Non-pigmented ciliary epithelial cell (primary cell): ENCODE measurements around the gene EQTN.
A peak's percentile ranks its signal among the peaks of the same experiment; 100 is the strongest.

ENCODE experiments used
- DNase-seq: peaks from one replicate; pipeline ENCODE4 v3.0.0-alpha.2; 2010; ENCODE audit warnings: low read depth

Gene EQTN

DNA sequence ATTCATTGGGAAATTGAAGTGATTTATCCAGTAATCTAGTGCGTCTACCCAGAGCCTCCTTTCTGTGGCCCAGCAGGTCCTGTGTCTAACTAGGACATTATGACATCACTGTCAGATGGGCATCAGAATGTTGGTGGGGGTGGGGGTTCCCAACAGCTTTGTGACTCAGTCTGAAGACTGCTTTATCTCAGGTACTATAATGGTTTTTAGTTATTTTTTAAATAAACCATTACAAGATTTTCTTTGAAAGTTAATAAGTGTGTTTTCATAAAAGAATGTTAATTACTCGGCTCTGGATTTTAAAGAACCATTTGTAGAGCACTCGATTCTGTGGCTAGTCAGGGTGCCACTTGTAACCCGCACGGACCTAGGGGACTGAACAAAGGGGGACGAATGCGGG lies at the start of gene EQTN:
TSS of gene EQTN (minus strand) at position 101 of the 400 bp plus-strand sequence. CDS start at position 6, 95 bp downstream.
- no peak for DNase-seq

GRCh38 chr9:27344776-27345175 lies 47.8 kb upstream of the EQTN start:
- no peak for DNase-seq

DNA sequence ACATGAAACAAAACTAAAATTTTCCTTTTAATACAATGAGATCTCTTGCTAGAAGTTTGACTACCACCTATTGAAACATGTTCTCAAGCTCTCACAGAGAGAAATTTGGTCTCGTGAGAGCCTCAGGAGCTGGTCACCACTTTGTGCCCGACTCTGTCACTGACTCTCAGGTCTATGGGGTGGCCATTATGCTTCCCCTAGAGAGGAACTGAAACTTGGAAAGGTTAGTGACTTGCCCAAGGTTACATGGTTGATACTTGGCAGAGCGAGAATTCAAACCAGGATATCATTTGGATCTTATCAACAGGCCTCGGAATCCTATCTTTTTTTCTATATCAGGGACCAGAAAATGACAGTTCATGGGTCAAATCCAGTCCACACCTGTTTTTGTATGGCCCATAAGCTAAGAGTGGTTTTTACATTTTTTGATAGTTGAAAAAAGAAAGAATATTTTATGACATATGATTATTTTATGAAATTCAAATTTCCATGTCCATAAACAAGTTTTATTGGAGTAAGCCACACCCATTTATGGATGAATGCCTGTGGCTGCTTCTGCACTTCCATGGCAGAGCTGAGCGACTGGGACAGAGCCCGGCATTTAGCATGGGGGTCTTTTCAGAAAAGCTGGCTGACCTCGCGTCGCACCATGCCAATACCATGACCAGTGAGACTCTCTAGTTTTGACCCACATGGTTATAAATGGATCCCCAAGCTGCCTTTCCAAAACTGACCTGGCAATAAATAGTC lies 44.8 kb upstream of the EQTN start:
- no peak for DNase-seq

- no peak for DNase-seq
Observed at GRCh38 chr9:27340961-27341511, 44.1 kb upstream of the EQTN start.

GRCh38 chr9:27340285-27340674 lies 43.3 kb upstream of the EQTN start:
- DNase-seq, result no peak

- no peak for DNase-seq
Observed at GRCh38 chr9:27339661-27340284, 42.8 kb upstream of the EQTN start.

GRCh38 chr9:27338527-27338903 lies 41.6 kb upstream of the EQTN start:
- DNase-seq, result no peak

DNA sequence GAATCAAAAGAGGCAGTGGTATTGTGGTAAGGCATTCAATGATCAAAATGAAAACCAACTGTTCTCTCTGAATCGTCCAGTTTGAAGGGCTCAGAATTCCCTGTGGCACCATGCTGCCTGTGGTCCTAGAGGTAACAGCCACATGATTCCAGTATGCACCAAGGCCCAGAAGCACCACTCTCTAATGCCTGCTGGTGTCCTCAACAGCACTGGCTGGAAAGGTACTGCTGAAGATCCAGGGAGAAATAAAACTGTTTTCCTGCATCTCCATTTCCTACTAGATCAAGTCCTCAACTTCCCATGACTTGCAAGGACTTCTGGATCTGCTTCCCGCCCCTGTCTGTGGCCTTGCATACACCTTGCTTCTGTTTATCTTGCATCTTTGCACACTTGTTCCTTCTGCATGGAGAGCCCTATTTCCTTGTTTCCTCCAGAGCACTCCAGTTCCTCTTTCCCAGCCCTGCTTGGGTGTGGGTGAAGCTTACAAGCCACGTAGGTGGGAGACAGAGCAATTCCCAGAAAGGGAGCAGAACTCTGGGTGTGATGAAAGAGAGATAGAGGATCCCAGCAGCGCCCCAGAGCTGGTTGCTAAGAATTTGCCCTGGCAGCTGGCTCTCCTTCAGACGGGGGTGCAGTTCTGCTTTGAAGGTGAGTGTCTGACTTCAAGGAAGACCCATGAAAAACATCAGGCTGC lies 41.0 kb upstream of the EQTN start:
- no peak for DNase-seq

DNA sequence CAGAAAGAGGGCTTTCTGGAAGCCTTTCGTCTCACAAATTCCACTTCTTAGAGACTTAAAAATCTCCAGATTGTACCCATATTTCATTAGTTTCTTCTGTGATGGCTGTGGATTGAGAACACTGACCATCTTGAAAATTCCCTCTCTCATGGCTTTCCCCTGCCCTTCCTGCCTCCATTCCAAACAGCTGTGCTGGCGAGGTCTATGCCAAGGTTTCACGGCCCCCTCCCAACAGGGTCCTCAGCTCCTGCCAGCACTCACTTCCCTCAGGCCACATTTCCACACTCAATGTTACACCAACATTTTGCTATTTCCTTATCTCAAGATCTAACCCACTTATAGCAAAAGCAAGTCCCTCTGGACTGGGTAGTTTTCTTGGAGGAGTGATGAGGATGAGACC lies 40.3 kb upstream of the EQTN start:
- DNase-seq, result no peak

GRCh38 chr9:27336829-27337228 lies 39.9 kb upstream of the EQTN start:
- no peak for DNase-seq

GRCh38 chr9:27336126-27336525 lies 39.2 kb upstream of the EQTN start:
- no peak for DNase-seq

- no peak for DNase-seq
Observed at GRCh38 chr9:27335075-27335474, 38.1 kb upstream of the EQTN start.

- DNase-seq, result peak; percentile 42
Observed at GRCh38 chr9:27333241-27334052, 36.5 kb upstream of the EQTN start.

GRCh38 chr9:27331393-27331792 lies 34.4 kb upstream of the EQTN start:
- DNase-seq, result no peak

GRCh38 chr9:27329291-27329690 lies 32.3 kb upstream of the EQTN start:
- no peak for DNase-seq

DNA sequence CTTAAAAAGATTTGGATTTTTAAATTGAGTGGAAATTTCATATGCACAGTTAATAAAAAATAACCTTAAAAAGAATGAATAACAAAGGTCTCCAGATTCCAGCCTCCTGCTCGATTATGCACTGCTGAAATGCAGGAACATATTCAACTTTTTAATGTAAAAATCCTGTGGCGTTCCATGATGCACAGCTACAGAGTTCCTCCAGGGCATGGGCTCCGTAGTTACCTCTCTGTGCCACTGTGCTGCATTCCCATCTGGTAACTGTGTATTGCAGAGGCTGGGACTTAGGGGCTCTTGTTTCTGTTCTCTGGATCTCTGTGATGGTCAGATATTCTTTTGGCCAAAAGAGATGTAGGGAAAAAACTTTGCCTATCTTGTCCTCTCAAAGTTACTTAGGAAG lies 31.5 kb upstream of the EQTN start:
- DNase-seq, result no peak

GRCh38 chr9:27311184-27311583 lies 14.2 kb upstream of the EQTN start:
- no peak for DNase-seq

DNA sequence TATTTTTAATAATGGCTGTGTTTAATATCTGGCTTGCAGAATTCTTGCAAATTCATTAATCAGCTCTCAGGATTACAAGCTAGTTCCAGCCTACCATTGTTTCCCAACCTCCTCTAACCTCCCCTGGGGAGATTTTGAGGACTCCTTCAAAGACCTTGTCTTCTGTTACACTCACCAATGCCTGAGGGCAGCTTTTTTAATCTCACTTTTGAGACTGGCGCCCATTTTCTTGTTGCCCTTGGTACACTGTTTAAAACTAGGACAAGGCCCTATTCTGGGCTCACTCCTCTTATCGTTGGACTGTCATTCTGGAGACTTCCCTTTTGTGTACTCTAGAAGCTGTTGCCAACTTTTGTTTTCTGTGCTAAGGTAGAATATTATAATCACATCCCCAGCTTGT lies 13.6 kb upstream of the EQTN start:
- no peak for DNase-seq

GRCh38 chr9:27308691-27309390 lies 11.9 kb upstream of the EQTN start:
- no peak for DNase-seq

DNA sequence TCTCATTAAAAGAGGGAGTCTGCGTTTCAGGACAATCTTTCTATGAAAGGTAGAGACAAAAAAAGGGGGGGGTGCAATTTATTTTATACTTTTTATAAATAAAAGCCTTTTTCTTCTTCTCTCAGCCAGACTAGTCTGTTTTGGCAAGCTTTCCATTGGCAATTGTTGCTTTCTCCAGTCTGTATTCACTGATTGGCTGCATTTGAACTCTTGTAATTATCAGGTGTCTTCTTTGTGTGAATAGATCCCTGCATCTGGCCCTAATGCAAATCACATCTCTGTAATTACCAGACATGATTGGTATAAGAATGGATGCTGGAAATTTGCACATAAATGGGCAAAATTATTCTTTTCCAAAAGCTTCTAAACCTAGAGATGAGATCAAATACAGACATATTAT lies 7.6 kb upstream of the EQTN start:
- DNase-seq, result no peak

- DNase-seq, result no peak
Observed at GRCh38 chr9:27303219-27303618, 6.3 kb upstream of the EQTN start.

- DNase-seq, result no peak
Observed at GRCh38 chr9:27293996-27294395, 3.0 kb downstream of the EQTN start.
